ENCODE measurements around the gene CXXC5.
"Not testable (repeated sequence)": the region's sequence is repeated elsewhere in the genome, so short reads cannot be mapped to it uniquely, and the experiment has no call there.

CXXC5 gene

GRCh38 chr5:139719970-139720369 lies 71.8 kb downstream of the CXXC5 start:
- DNase-seq, result not testable (repeated sequence)

- DNase-seq, result no peak
Measured at GRCh38 chr5:139723986-139724587, 75.9 kb downstream of the CXXC5 start.

- no peak for DNase-seq
Measured at GRCh38 chr5:139725073-139725830, 77.1 kb downstream of the CXXC5 start.

- no peak for DNase-seq
Measured at GRCh38 chr5:139726248-139726647, 78.1 kb downstream of the CXXC5 start.

- DNase-seq, result not testable (repeated sequence)
Measured at GRCh38 chr5:139727615-139728014, 79.5 kb downstream of the CXXC5 start.

GRCh38 chr5:139731281-139731680 lies 83.1 kb downstream of the CXXC5 start:
- DNase-seq, result no peak

- DNase-seq, result no peak
Measured at GRCh38 chr5:139732019-139732418, 83.9 kb downstream of the CXXC5 start.

- DNase-seq, result no peak
Measured at GRCh38 chr5:139733010-139733688, 85.0 kb downstream of the CXXC5 start.
